ENCODE data around the gene RABGAP1L.
A peak's percentile ranks its signal among the peaks of the same experiment; 100 is the strongest.
"Not testable (repeated sequence)": the region's sequence is repeated elsewhere in the genome, so short reads cannot be mapped to it uniquely, and the experiment has no call there.

RABGAP1L gene

GRCh38 chr1:174247472-174247871, 88.2 kb downstream of the RABGAP1L start:
- H3K36me3 ChIP-seq (ENCODE audit: insufficient read depth, insufficient read length, low read length) = peaks cover 18% of the 10 kb centered on the region
- no peak overlapping the region for H3K9ac ChIP-seq (ENCODE audit: insufficient read length, low read depth)
- no peak for DNase-seq (ENCODE audit: low read depth, low spot score)
- no peaks in the 10 kb centered on the region for H3K9me3 ChIP-seq (ENCODE audit: insufficient read depth, low read length)
- no peak for TF ChIP-seq SUZ12 (IDR thresholded peaks at IDR 0.05; ENCODE audit: extremely low read depth, insufficient read depth, insufficient read length)
- no peak for TF ChIP-seq YY1 (IDR thresholded peaks at IDR 0.05; ENCODE audit: insufficient read depth, insufficient read length)
- no peak for TF ChIP-seq ZNF274 (IDR thresholded peaks at IDR 0.05; ENCODE audit: low read depth, low read length)
- no peaks in the 10 kb centered on the region for H3K4me1 ChIP-seq (ENCODE audit: insufficient read depth, insufficient read length)
- no peak overlapping the region for H3K4me3 ChIP-seq (ENCODE audit: insufficient read length, low read depth)
- no peaks in the 10 kb centered on the region for H3K27me3 ChIP-seq (ENCODE audit: insufficient read depth, insufficient read length)

DNA sequence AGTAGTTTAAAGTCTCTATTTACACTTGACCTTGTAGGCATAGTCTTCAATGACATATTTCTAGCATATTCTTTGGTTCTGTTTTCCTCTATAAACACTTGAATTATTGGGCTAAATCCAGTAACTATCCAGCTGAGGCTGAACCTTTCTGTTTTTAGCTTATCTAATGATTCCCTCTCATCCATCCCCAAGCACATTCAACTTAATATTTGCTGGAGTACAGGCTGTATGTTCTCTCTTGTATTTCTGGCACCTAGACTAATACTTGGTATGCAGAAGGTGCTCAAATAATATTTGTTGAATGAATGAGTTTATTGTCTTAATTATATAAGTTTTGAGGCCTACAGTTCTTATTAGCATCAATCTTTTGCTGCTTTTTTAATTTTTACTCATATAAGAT, 88.7 kb downstream of the RABGAP1L start:
- no peak for DNase-seq (ENCODE audit: low read depth, low spot score)
- Histone ChIP-seq H3K4me1 (ENCODE audit: insufficient read depth, insufficient read length) (no peaks in the 10 kb centered on the region), H3K9ac (ENCODE audit: insufficient read length, low read depth) (no peak overlapping the region), H3K9me3 (ENCODE audit: insufficient read depth, low read length) (no peaks in the 10 kb centered on the region), H3K36me3 (ENCODE audit: insufficient read depth, insufficient read length, low read length) (peaks cover 15% of the 10 kb centered on the region), H3K27me3 (ENCODE audit: insufficient read depth, insufficient read length) (no peaks in the 10 kb centered on the region), H3K4me3 (ENCODE audit: insufficient read length, low read depth) (no peak overlapping the region)
- no peak for TF ChIP-seq ZNF274 (IDR thresholded peaks at IDR 0.05; ENCODE audit: low read depth, low read length)
- TF ChIP-seq SUZ12 (IDR thresholded peaks at IDR 0.05; ENCODE audit: extremely low read depth, insufficient read depth, insufficient read length) = no peak
- no peak for TF ChIP-seq YY1 (IDR thresholded peaks at IDR 0.05; ENCODE audit: insufficient read depth, insufficient read length)

GRCh38 chr1:174256386-174256785, 97.1 kb downstream of the RABGAP1L start:
- not testable (repeated sequence) for H3K4me3 ChIP-seq (ENCODE audit: insufficient read length, low read depth); H3K4me1 ChIP-seq (ENCODE audit: insufficient read depth, insufficient read length); H3K9me3 ChIP-seq (ENCODE audit: insufficient read depth, low read length); H3K9ac ChIP-seq (ENCODE audit: insufficient read length, low read depth); H3K27me3 ChIP-seq (ENCODE audit: insufficient read depth, insufficient read length); H3K36me3 ChIP-seq (ENCODE audit: insufficient read depth, insufficient read length, low read length); DNase-seq (ENCODE audit: low read depth, low spot score)

DNA sequence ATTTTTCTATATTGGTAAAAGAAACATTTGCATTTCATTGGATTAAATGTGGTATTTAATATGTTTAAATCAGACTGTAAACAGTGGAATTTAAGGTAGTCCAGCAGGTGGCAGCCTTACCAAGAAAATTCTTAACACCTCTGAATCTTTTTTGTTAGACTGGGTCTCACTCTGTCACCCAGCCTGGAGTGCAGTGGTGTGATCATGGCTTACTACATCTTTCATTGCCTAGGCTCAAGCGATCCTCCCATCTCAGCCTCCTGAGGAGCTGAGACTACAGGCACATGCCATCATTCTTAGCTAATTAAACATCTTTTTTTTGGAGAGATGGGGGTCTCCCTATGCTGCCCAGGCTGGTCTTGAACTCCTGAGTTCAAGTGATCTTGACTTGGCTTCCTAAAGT, 98.8 kb downstream of the RABGAP1L start:
- Histone ChIP-seq H3K36me3 (ENCODE audit: insufficient read depth, insufficient read length, low read length) (no peaks in the 10 kb centered on the region), H3K4me3 (ENCODE audit: insufficient read length, low read depth) (no peak overlapping the region), H3K9ac (ENCODE audit: insufficient read length, low read depth) (no peak overlapping the region), H3K27me3 (ENCODE audit: insufficient read depth, insufficient read length) (no peaks in the 10 kb centered on the region), H3K9me3 (ENCODE audit: insufficient read depth, low read length) (no peaks in the 10 kb centered on the region), H3K4me1 (ENCODE audit: insufficient read depth, insufficient read length) (no peaks in the 10 kb centered on the region)
- peak; percentile 62 for DNase-seq (ENCODE audit: low read depth, low spot score)
- TF ChIP-seq ZNF274 (IDR thresholded peaks at IDR 0.05; ENCODE audit: low read depth, low read length) (no peak), YY1 (IDR thresholded peaks at IDR 0.05; ENCODE audit: insufficient read depth, insufficient read length) (no peak), SUZ12 (IDR thresholded peaks at IDR 0.05; ENCODE audit: extremely low read depth, insufficient read depth, insufficient read length) (no peak)

GRCh38 chr1:174262349-174263241, 103.3 kb downstream of the RABGAP1L start:
- no peaks in the 10 kb centered on the region for H3K9me3 ChIP-seq (ENCODE audit: insufficient read depth, low read length)
- DNase-seq (ENCODE audit: low read depth, low spot score) = peak; percentile 27
- no peaks in the 10 kb centered on the region for H3K27me3 ChIP-seq (ENCODE audit: insufficient read depth, insufficient read length)
- H3K4me3 ChIP-seq (ENCODE audit: insufficient read length, low read depth) = no peak overlapping the region
- no peaks in the 10 kb centered on the region for H3K4me1 ChIP-seq (ENCODE audit: insufficient read depth, insufficient read length)
- TF ChIP-seq YY1 (IDR thresholded peaks at IDR 0.05; ENCODE audit: insufficient read depth, insufficient read length) (no peak), ZNF274 (IDR thresholded peaks at IDR 0.05; ENCODE audit: low read depth, low read length) (no peak), SUZ12 (IDR thresholded peaks at IDR 0.05; ENCODE audit: extremely low read depth, insufficient read depth, insufficient read length) (no peak)
- H3K9ac ChIP-seq (ENCODE audit: insufficient read length, low read depth) = no peak overlapping the region
- H3K36me3 ChIP-seq (ENCODE audit: insufficient read depth, insufficient read length, low read length) = no peaks in the 10 kb centered on the region

DNA sequence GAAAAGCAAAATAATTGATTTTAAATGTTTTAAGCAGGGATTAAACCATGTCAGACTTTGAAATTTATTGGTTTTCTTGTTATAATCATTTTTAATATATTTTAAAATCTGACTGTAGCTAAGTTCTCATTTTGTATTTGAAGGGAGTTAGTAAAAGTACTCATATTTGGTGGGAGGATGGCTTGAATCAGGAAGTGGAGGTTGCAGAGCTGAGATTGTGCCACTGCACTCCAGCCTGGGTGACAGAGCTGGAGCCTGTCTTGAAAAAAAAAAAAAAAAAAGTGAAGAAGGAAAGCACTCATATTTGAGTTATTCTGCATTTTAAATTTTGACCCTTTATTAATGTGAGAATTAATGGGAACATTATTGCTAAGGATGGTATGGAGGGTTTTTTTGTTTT, 106.0 kb downstream of the RABGAP1L start:
- no peaks in the 10 kb centered on the region for H3K36me3 ChIP-seq (ENCODE audit: insufficient read depth, insufficient read length, low read length)
- H3K9ac ChIP-seq (ENCODE audit: insufficient read length, low read depth) = no peak overlapping the region
- DNase-seq (ENCODE audit: low read depth, low spot score) = no peak
- H3K4me1 ChIP-seq (ENCODE audit: insufficient read depth, insufficient read length) = no peaks in the 10 kb centered on the region
- no peak overlapping the region for H3K4me3 ChIP-seq (ENCODE audit: insufficient read length, low read depth)
- no peak for TF ChIP-seq YY1 (IDR thresholded peaks at IDR 0.05; ENCODE audit: insufficient read depth, insufficient read length)
- TF ChIP-seq ZNF274 (IDR thresholded peaks at IDR 0.05; ENCODE audit: low read depth, low read length) = no peak
- TF ChIP-seq SUZ12 (IDR thresholded peaks at IDR 0.05; ENCODE audit: extremely low read depth, insufficient read depth, insufficient read length) = no peak
- H3K9me3 ChIP-seq (ENCODE audit: insufficient read depth, low read length) = no peaks in the 10 kb centered on the region
- no peaks in the 10 kb centered on the region for H3K27me3 ChIP-seq (ENCODE audit: insufficient read depth, insufficient read length)

- H3K9ac ChIP-seq (ENCODE audit: insufficient read length, low read depth) = no peak overlapping the region
- TF ChIP-seq YY1 (IDR thresholded peaks at IDR 0.05; ENCODE audit: insufficient read depth, insufficient read length) (no peak), SUZ12 (IDR thresholded peaks at IDR 0.05; ENCODE audit: extremely low read depth, insufficient read depth, insufficient read length) (no peak), ZNF274 (IDR thresholded peaks at IDR 0.05; ENCODE audit: low read depth, low read length) (no peak)
- no peaks in the 10 kb centered on the region for H3K4me1 ChIP-seq (ENCODE audit: insufficient read depth, insufficient read length)
- no peaks in the 10 kb centered on the region for H3K9me3 ChIP-seq (ENCODE audit: insufficient read depth, low read length)
- no peak for DNase-seq (ENCODE audit: low read depth, low spot score)
- H3K36me3 ChIP-seq (ENCODE audit: insufficient read depth, insufficient read length, low read length) = no peaks in the 10 kb centered on the region
- H3K4me3 ChIP-seq (ENCODE audit: insufficient read length, low read depth) = no peak overlapping the region
- no peaks in the 10 kb centered on the region for H3K27me3 ChIP-seq (ENCODE audit: insufficient read depth, insufficient read length)
Observed at GRCh38 chr1:174266476-174266875, 107.2 kb downstream of the RABGAP1L start.

All from NT2/D1 (cell line).